Neuronal stem cell (in vitro differentiated cells): Measurements from ENCODE around the gene PSMG3.

Source experiments
- DNase-seq: peaks from one replicate; pipeline ENCODE4 v3.0.0-alpha.2; 2013; ENCODE audit warnings: low spot score
- H2AFZ ChIP-seq: one replicate; pipeline ENCODE4 v1.6.1; 2013; ENCODE audit warnings: mild to moderate bottlenecking, low read length, inconsistent platforms
- H2AK5ac ChIP-seq: 2 replicates; pipeline ENCODE4 v1.6.1; 2013; ENCODE audit warnings: low read depth, mild to moderate bottlenecking, inconsistent platforms, low read length, moderate library complexity, mixed read lengths
- H2BK120ac ChIP-seq: 2 replicates; pipeline ENCODE4 v1.6.1; 2013; ENCODE audit warnings: low read depth, mild to moderate bottlenecking, inconsistent platforms, low read length, moderate library complexity, mixed read lengths
- H2BK12ac ChIP-seq: one replicate; pipeline ENCODE4 v1.6.1; 2013; ENCODE audit warnings: low read length, inconsistent platforms
- H2BK15ac ChIP-seq: 2 replicates; pipeline ENCODE4 v1.6.1; 2013; ENCODE audit warnings: mild to moderate bottlenecking, low read length, inconsistent platforms, mixed read lengths
- H2BK5ac ChIP-seq: one replicate; pipeline ENCODE4 v1.6.1; 2013; ENCODE audit warnings: inconsistent platforms, mild to moderate bottlenecking, low read length, moderate library complexity
- H3K14ac ChIP-seq: one replicate; pipeline ENCODE4 v1.6.1; 2013; ENCODE audit warnings: low read length, inconsistent platforms
- H3K18ac ChIP-seq: 2 replicates; pipeline ENCODE4 v1.6.1; 2013; ENCODE audit warnings: low read length, inconsistent platforms
- H3K23ac ChIP-seq: 2 replicates; pipeline ENCODE4 v1.6.1; 2013; ENCODE audit warnings: low read depth, mild to moderate bottlenecking, mixed read lengths, low read length, inconsistent platforms; ENCODE audit not compliant: poor library complexity
- H3K27ac ChIP-seq: replicated peaks from 3 replicates; pipeline ENCODE4 v1.5.1; 2013; ENCODE audit warnings: low read length, inconsistent platforms
- H3K27me3 ChIP-seq, 3 experiments: 2 replicates each; pipeline ENCODE4 v1.6.1; 2013; ENCODE audit warnings: low read length in 3 of 3, mild to moderate bottlenecking in 2 of 3, inconsistent platforms in 1 of 3, low read depth in 1 of 3, mixed read lengths in 1 of 3, moderate library complexity in 1 of 3; ENCODE audit not compliant: control insufficient read depth in 3 of 3, insufficient read depth in 3 of 3
- H3K36me3 ChIP-seq, 2 donors: replicated peaks in 1 of 2; 2 replicates each; pipeline ENCODE4 v1.6.1; 2013; ENCODE audit warnings: low read length in 2 of 2; ENCODE audit not compliant: control insufficient read depth in 2 of 2, insufficient read depth in 2 of 2
- H3K4ac ChIP-seq: 2 replicates; pipeline ENCODE4 v1.6.1; 2013; ENCODE audit warnings: inconsistent platforms, mild to moderate bottlenecking, low read length, moderate library complexity
- H3K4me1 ChIP-seq, 2 donors: 1 replicate in 1 of 2; 2 replicates in 1 of 2; pipeline ENCODE4 v1.6.1; 2013; ENCODE audit warnings: low read length in 2 of 2, low read depth in 1 of 2; ENCODE audit not compliant: control insufficient read depth in 2 of 2, insufficient read depth in 1 of 2
- H3K4me2 ChIP-seq: one replicate; pipeline ENCODE4 v1.6.1; 2013; ENCODE audit warnings: mild to moderate bottlenecking, low read length, inconsistent platforms; ENCODE audit not compliant: insufficient read depth, poor library complexity, severe bottlenecking
- H3K4me3 ChIP-seq, 2 donors: 2 replicates each; pipeline ENCODE4 v1.5.1; 2013; ENCODE audit warnings: low read length in 2 of 2, mild to moderate bottlenecking in 2 of 2, inconsistent platforms in 1 of 2, moderate library complexity in 1 of 2
- H3K79me1 ChIP-seq: one replicate; pipeline ENCODE4 v1.6.1; 2013; ENCODE audit warnings: low read depth, mild to moderate bottlenecking, inconsistent platforms, low read length, moderate library complexity
- H3K9ac ChIP-seq: one replicate; pipeline ENCODE4 v1.6.1; 2013; ENCODE audit warnings: mild to moderate bottlenecking, low read depth, low read length, inconsistent platforms; ENCODE audit not compliant: poor library complexity
- H3K9me3 ChIP-seq, 2 donors: replicated peaks in 1 of 2; 2 replicates each; pipeline versions ENCODE3 to v1.6.1; 2013; ENCODE audit warnings: low read length in 2 of 2, mild to moderate bottlenecking in 2 of 2, inconsistent platforms in 1 of 2, low read depth in 1 of 2, mixed read lengths in 1 of 2, moderate library complexity in 1 of 2; ENCODE audit not compliant: control insufficient read depth in 2 of 2, insufficient read depth in 1 of 2
- H4K8ac ChIP-seq: one replicate; pipeline ENCODE4 v1.6.1; 2013; ENCODE audit warnings: low read depth, mild to moderate bottlenecking, inconsistent platforms, low read length, moderate library complexity
- H4K91ac ChIP-seq: one replicate; pipeline ENCODE4 v1.6.1; 2013; ENCODE audit warnings: low read length, low read depth, mild to moderate bottlenecking, inconsistent platforms; ENCODE audit not compliant: poor library complexity
- WGBS, 2 donors: extraction: QIAGEN DNeasy Blood & Tissue Kit; methylation state at CpG; one replicate each; pipeline ENCODE4 v1.1.7; 2013; ENCODE audit warnings: missing lambda C conversion rate in 2 of 2, mixed read lengths in 1 of 2; ENCODE audit not compliant: insufficient read length in 2 of 2, insufficient replicate concordance in 1 of 2; ENCODE audit errors: extremely low coverage in 2 of 2; 5-methylcytosine and 5-hydroxymethylcytosine counted together

The PSMG3 gene

GRCh38 chr7:1586827-1587705 is 17.2 kb upstream of the PSMG3 start:
- no CpG with 5 or more reads among the region's 42 CpGs for WGBS, 2 donors
- no peak for DNase-seq
- H3K27me3 ChIP-seq = peaks cover 0 to 12% (median 0%) of the 10 kb centered on the region in 3 experiments
- H4K91ac ChIP-seq = peak overlapping the region; percentile 8
- peak overlapping the region; percentile 88 for H2AK5ac ChIP-seq
- peak overlapping the region; percentile 27 for H3K9ac ChIP-seq
- peaks cover 0 to 2% of the 10 kb centered on the region in 2 donors for H3K4me1 ChIP-seq
- H2BK120ac ChIP-seq = no peak overlapping the region
- peak overlapping the region; percentile 76 for H3K4ac ChIP-seq
- H3K4me2 ChIP-seq = no peak overlapping the region
- H2BK15ac ChIP-seq = no peak overlapping the region
- H3K18ac ChIP-seq = peak overlapping the region; percentile 15
- no peaks in the 10 kb centered on the region for H3K36me3 ChIP-seq
- no peak overlapping the region for H4K8ac ChIP-seq
- no peak overlapping the region for H2AFZ ChIP-seq
- H3K23ac ChIP-seq = peak overlapping the region; percentile 69
- peaks cover 0 to 6% of the 10 kb centered on the region in 2 donors for H3K9me3 ChIP-seq
- no peak overlapping the region for H3K4me3 ChIP-seq
- H2BK12ac ChIP-seq = peak overlapping the region; percentile 66
- no peak overlapping the region for H3K27ac ChIP-seq
- peak overlapping the region; percentile 39 for H2BK5ac ChIP-seq
- no peaks in the 10 kb centered on the region for H3K79me1 ChIP-seq
- H3K14ac ChIP-seq = no peak overlapping the region

GRCh38 chr7:1586126-1586826 is 16.4 kb upstream of the PSMG3 start:
- Histone ChIP-seq H3K4me1 (peaks cover 0 to 2% of the 10 kb centered on the region in 2 donors), H3K27ac (no peak overlapping the region), H3K23ac (peak overlapping the region; percentile 43), H2BK5ac (no peak overlapping the region), H4K91ac (peak overlapping the region; percentile 8), H3K4me3 (no peak overlapping the region), H3K4ac (peak overlapping the region; percentile 23), H3K9ac (peak overlapping the region; percentile 30), H2AK5ac (peak overlapping the region; percentile 90), H2AFZ (no peak overlapping the region), H2BK120ac (no peak overlapping the region), H3K18ac (peak overlapping the region; percentile 80), H3K4me2 (no peak overlapping the region), H3K9me3 (peaks cover 0 to 6% of the 10 kb centered on the region in 2 donors), H3K36me3 (no peaks in the 10 kb centered on the region), H2BK12ac (peak overlapping the region; percentile 22), H3K27me3 (peaks cover 0 to 7% (median 0%) of the 10 kb centered on the region in 3 experiments), H3K79me1 (no peaks in the 10 kb centered on the region), H4K8ac (peak overlapping the region; percentile 43), H3K14ac (no peak overlapping the region), H2BK15ac (peak overlapping the region; percentile 58)
- no peak for DNase-seq
- WGBS, 2 donors = no CpG with 5 or more reads among the region's 34 CpGs

GRCh38 chr7:1585142-1585981 is 15.5 kb upstream of the PSMG3 start:
- Histone ChIP-seq H3K36me3 (no peaks in the 10 kb centered on the region), H2BK120ac (no peak overlapping the region), H3K27ac (no peak overlapping the region), H4K91ac (no peak overlapping the region), H3K4me2 (no peak overlapping the region), H2BK5ac (peak overlapping the region; percentile 53), H4K8ac (no peak overlapping the region), H3K14ac (peak overlapping the region; percentile 21), H2BK15ac (peak overlapping the region; percentile 58), H2AK5ac (peak overlapping the region; percentile 90), H3K18ac (peak overlapping the region; percentile 80), H3K27me3 (no peaks in the 10 kb centered on the region), H3K23ac (peak overlapping the region; percentile 65), H3K4ac (no peak overlapping the region), H2AFZ (no peak overlapping the region), H3K9ac (no peak overlapping the region), H2BK12ac (peak overlapping the region; percentile 58), H3K79me1 (no peaks in the 10 kb centered on the region), H3K4me1 (peaks cover 0 to 2% of the 10 kb centered on the region in 2 donors), H3K9me3 (peaks cover 0 to 6% of the 10 kb centered on the region in 2 donors), H3K4me3 (no peak overlapping the region)
- no CpG with 5 or more reads among the region's 37 CpGs for WGBS, 2 donors
- no peak for DNase-seq
